NK-92 treated with Interleukin-12 subunit alpha and Interleukin-12 subunit beta, amount 100 ng/mL, for 24 hours (cell line): ENCODE results near the gene HERC4.
"Not testable (repeated sequence)": the region's sequence is repeated elsewhere in the genome, so short reads cannot be mapped to it uniquely, and the experiment has no call there.

Source experiments
- DNase-seq: peaks from one replicate; lab custom pipeline; 2025; lab: John Stamatoyannopoulos, UW

Gene HERC4

GRCh38 chr10:68047554-68048327, 27.3 kb downstream of the HERC4 start:
- no peak for DNase-seq

GRCh38 chr10:68047122-68047521, 28.0 kb downstream of the HERC4 start:
- DNase-seq, result no peak

GRCh38 chr10:68046642-68047041, 28.4 kb downstream of the HERC4 start:
- DNase-seq, result no peak

GRCh38 chr10:68043030-68043429, 32.1 kb downstream of the HERC4 start:
- no peak for DNase-seq

GRCh38 chr10:68032113-68032512, 43.0 kb downstream of the HERC4 start:
- no peak for DNase-seq

GRCh38 chr10:68027429-68027828, 47.7 kb downstream of the HERC4 start:
- no peak for DNase-seq

- DNase-seq, result no peak
These were observed 51.8 kb downstream of the HERC4 start for GRCh38 chr10:68023292-68023691.

- DNase-seq, result not testable (repeated sequence)
These were observed 52.8 kb downstream of the HERC4 start for GRCh38 chr10:68022324-68022723.

GRCh38 chr10:68016519-68016918, 58.6 kb downstream of the HERC4 start:
- not testable (repeated sequence) for DNase-seq

GRCh38 chr10:68010426-68010940, 64.6 kb downstream of the HERC4 start:
- DNase-seq, result no peak

GRCh38 chr10:68007356-68007755, 67.7 kb downstream of the HERC4 start:
- no peak for DNase-seq

- DNase-seq, result no peak
These were observed 73.5 kb downstream of the HERC4 start for GRCh38 chr10:68001539-68001938.

- no peak for DNase-seq
These were observed 74.1 kb downstream of the HERC4 start for GRCh38 chr10:68001000-68001399.

GRCh38 chr10:67990093-67990492, 85.0 kb downstream of the HERC4 start:
- no peak for DNase-seq

GRCh38 chr10:67988606-67989005, 86.5 kb downstream of the HERC4 start:
- no peak for DNase-seq

- not testable (repeated sequence) for DNase-seq
These were observed 92.5 kb downstream of the HERC4 start for GRCh38 chr10:67982603-67983002.

- no peak for DNase-seq
These were observed 96.3 kb downstream of the HERC4 start for GRCh38 chr10:67978749-67979148.

GRCh38 chr10:67977251-67977650, 97.8 kb downstream of the HERC4 start:
- no peak for DNase-seq

GRCh38 chr10:67976292-67977245, 98.5 kb downstream of the HERC4 start:
- no peak for DNase-seq

- DNase-seq, result no peak
These were observed 99.2 kb downstream of the HERC4 start for GRCh38 chr10:67975871-67976270.

- no peak for DNase-seq
These were observed 103.8 kb downstream of the HERC4 start for GRCh38 chr10:67971311-67971710.

- DNase-seq, result no peak
These were observed 105.2 kb downstream of the HERC4 start for GRCh38 chr10:67969875-67970274.

GRCh38 chr10:67966035-67966434, 109.0 kb downstream of the HERC4 start:
- not testable (repeated sequence) for DNase-seq
